OCI-LY7 (cell line): ENCODE measurements around the gene FOXA2. TPM values are rescaled to one million over a fixed set of nuclear protein-coding genes. Genes with fewer than 3 reads are reported as not detected.

Source experiments
- BruUV-seq: library from RNA; stranded (reverse); fragments of 400-500 nt; replicated peaks from 2 replicates; lab custom pipeline; 2021; lab: Mats Ljungman, UMichigan
- CTCF ChIA-PET: fragments of 300-600 bp; sonication (Branson Sonifier 250); formaldehyde crosslinking; loops from one replicate; lab custom pipeline; 2022; ENCODE audit warnings: antibody characterized with exemption; ENCODE audit not compliant: unreplicated experiment; lab: Charles Lee
- POLR2A ChIA-PET: fragments of 300-600 bp; sonication (Branson Sonifier 250); formaldehyde crosslinking; loops from one replicate; lab custom pipeline; 2022; ENCODE audit warnings: antibody characterized with exemption; lab: Charles Lee
- DNase-seq: peaks from one replicate; pipeline ENCODE4 v3.0.0-alpha.2; 2015; ENCODE audit warnings: low spot score
- H2AFZ ChIP-seq: fragments of 200-600 bp; sonication (generic), shearing (Covaris generic); 2 replicates; pipeline ENCODE4 v1.6.1; 2014; ENCODE audit warnings: mild to moderate bottlenecking, antibody characterized with exemption, low read length, moderate library complexity
- H3K27ac ChIP-seq: fragments of 200-600 bp; sonication (generic); 2 replicates; pipeline ENCODE4 v1.5.1; 2014; ENCODE audit warnings: mixed run types, low read depth, mild to moderate bottlenecking, moderate library complexity, low read length, inconsistent platforms; ENCODE audit not compliant: poor library complexity, severe bottlenecking
- H3K36me3 ChIP-seq: fragments of 200-600 bp; sonication (generic); 2 replicates; pipeline ENCODE4 v1.6.1; 2014; ENCODE audit warnings: mild to moderate bottlenecking, antibody characterized with exemption, low read length, moderate library complexity, mixed read lengths; ENCODE audit not compliant: insufficient read depth
- H3K4me1 ChIP-seq: fragments of 200-600 bp; sonication (generic); 2 replicates; pipeline ENCODE4 v1.5.1; 2014; ENCODE audit warnings: mild to moderate bottlenecking, low read length; ENCODE audit not compliant: insufficient read depth, poor library complexity, severe bottlenecking
- H3K4me2 ChIP-seq: fragments of 200-600 bp; sonication (generic); 2 replicates; pipeline ENCODE4 v1.6.1; 2014; ENCODE audit warnings: mild to moderate bottlenecking, low read length
- H3K4me3 ChIP-seq: fragments of 200-600 bp; sonication (generic); 2 replicates; pipeline ENCODE4 v1.5.1; 2014; ENCODE audit warnings: mild to moderate bottlenecking, low read depth, low read length; ENCODE audit not compliant: poor library complexity, severe bottlenecking
- H3K79me2 ChIP-seq: fragments of 200-600 bp; sonication (generic); 2 replicates; pipeline ENCODE4 v1.6.1; 2016; ENCODE audit warnings: low read depth, mild to moderate bottlenecking, low read length, moderate library complexity, mixed read lengths; ENCODE audit not compliant: insufficient read depth
- H3K9me2 ChIP-seq: fragments of 200-600 bp; sonication (generic); 2 replicates; pipeline ENCODE4 v1.6.1; 2016; ENCODE audit warnings: mild to moderate bottlenecking, low read length, mixed read lengths; ENCODE audit not compliant: insufficient read depth
- H3K9me3 ChIP-seq: fragments of 200-600 bp; sonication (generic); 2 replicates; pipeline ENCODE4 v1.6.1; 2014; ENCODE audit warnings: mild to moderate bottlenecking, mixed run types, low read length, mixed read lengths
- H4K20me1 ChIP-seq: fragments of 200-600 bp; sonication (generic); 2 replicates; pipeline ENCODE4 v1.6.1; 2014; ENCODE audit warnings: mild to moderate bottlenecking, antibody characterized with exemption, low read length, moderate library complexity, mixed read lengths; ENCODE audit not compliant: insufficient read depth
- EZH2phosphoT487 ChIP-seq: fragments of 200-600 bp; sonication (generic); IDR thresholded peaks from 2 replicates; pipeline ENCODE4 v1.6.1; 2018; ENCODE audit warnings: low read depth, borderline replicate concordance, mild to moderate bottlenecking, mixed run types, antibody characterized with exemption, low read length, moderate library complexity, mixed read lengths
- intact Hi-C: fragments of 100-400 bp; cut with micrococcal nuclease; formaldehyde crosslinking; loops from one replicate; pipeline ENCODE4 v1.10.0; 2022; ENCODE audit not compliant: unreplicated experiment
- total RNA-seq, 2 experiments: library from RNA; depleted of rRNA in 1 of 2; stranded (reverse); fragments of >200 nt in 1 of 2; shearing (Covaris generic) in 1 of 2; gene quantifications; 2 replicates each; pipeline ENCODE4 v1.2.3, GENCODE V29; 2014 to 2022
- TF ChIP-seq, protein P1 (sequence below): fragments of 200-600 bp; sonication (generic); conservative IDR thresholded peaks from 2 replicates; pipeline ENCODE4 v1.5.1; 2014; ENCODE audit warnings: mild to moderate bottlenecking, antibody characterized with exemption, low read length, moderate library complexity, mixed read lengths

FOXA2 gene
- total RNA-seq, 2 experiments from 2014 or later: not detected

GRCh38 chr20:22560817-22561216 is 23.6 kb downstream of the FOXA2 start:
- no peak overlapping the region for H3K27ac ChIP-seq
- H3K9me3 ChIP-seq: no peaks in the 10 kb centered on the region
- no peak overlapping the region for H3K4me3 ChIP-seq
- no peaks in the 10 kb centered on the region for H3K36me3 ChIP-seq
- TF ChIP-seq EZH2phosphoT487: no peak
- TF ChIP-seq, protein P1, sequence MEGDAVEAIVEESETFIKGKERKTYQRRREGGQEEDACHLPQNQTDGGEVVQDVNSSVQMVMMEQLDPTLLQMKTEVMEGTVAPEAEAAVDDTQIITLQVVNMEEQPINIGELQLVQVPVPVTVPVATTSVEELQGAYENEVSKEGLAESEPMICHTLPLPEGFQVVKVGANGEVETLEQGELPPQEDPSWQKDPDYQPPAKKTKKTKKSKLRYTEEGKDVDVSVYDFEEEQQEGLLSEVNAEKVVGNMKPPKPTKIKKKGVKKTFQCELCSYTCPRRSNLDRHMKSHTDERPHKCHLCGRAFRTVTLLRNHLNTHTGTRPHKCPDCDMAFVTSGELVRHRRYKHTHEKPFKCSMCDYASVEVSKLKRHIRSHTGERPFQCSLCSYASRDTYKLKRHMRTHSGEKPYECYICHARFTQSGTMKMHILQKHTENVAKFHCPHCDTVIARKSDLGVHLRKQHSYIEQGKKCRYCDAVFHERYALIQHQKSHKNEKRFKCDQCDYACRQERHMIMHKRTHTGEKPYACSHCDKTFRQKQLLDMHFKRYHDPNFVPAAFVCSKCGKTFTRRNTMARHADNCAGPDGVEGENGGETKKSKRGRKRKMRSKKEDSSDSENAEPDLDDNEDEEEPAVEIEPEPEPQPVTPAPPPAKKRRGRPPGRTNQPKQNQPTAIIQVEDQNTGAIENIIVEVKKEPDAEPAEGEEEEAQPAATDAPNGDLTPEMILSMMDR: no peak
- H3K4me1 ChIP-seq: no peaks in the 10 kb centered on the region
- no peak for DNase-seq
- H4K20me1 ChIP-seq: no peaks in the 10 kb centered on the region
- BruUV-seq: no TSS peak
- H3K4me2 ChIP-seq: no peak overlapping the region
- no peak overlapping the region for H2AFZ ChIP-seq
- CTCF ChIA-PET: no interaction called here
- H3K79me2 ChIP-seq: no peaks in the 10 kb centered on the region
- H3K9me2 ChIP-seq: no peaks in the 10 kb centered on the region
- intact Hi-C loops: no loop called here
- POLR2A ChIA-PET: interaction anchor here (0.7 kb wide), 1 partner anchor 64 kb away, joined by 3 read pairs; no protein-coding TSS in a partner anchor

DNA sequence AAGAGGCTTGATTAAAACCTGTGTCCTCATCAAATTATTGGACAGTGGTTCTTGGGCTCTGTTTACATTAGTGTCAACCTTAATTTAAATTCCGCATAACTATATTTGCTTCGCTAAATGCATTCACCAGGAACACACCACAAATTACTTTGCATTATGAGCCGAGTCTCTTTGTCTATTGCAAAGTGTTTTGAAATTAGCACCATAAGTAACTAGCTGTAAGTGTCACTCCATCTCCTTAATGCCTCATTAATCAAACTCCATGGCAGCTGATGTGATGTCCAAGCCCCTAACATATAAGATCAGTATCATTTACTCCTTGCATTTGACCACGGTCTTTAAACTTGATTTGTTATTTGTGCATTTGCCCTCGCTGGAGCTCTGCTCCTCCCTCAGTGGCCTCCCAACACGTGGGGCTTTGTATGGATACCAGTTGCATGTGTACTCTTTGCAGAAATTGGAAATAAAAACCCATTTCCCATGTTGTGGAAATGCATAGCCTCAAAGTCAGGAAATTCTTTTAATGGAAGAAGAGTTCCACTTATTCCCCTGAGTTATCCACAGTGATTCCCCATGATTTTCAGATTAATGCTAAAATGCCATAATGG is 24.6 kb downstream of the FOXA2 start:
- ChIA-PET POLR2A (no interaction called here), CTCF (no interaction called here)
- no peaks in the 10 kb centered on the region for H3K79me2 ChIP-seq
- no peak overlapping the region for H3K4me2 ChIP-seq
- no peaks in the 10 kb centered on the region for H3K4me1 ChIP-seq
- H2AFZ ChIP-seq: no peak overlapping the region
- H3K9me3 ChIP-seq: no peaks in the 10 kb centered on the region
- DNase-seq: no peak
- no peak overlapping the region for H3K27ac ChIP-seq
- no peak overlapping the region for H3K4me3 ChIP-seq
- BruUV-seq: no TSS peak
- H3K36me3 ChIP-seq: no peaks in the 10 kb centered on the region
- no peak for TF ChIP-seq EZH2phosphoT487
- TF ChIP-seq, protein P1: no peak
- no peaks in the 10 kb centered on the region for H4K20me1 ChIP-seq
- intact Hi-C loops: no loop called here
- no peaks in the 10 kb centered on the region for H3K9me2 ChIP-seq
